Spleen (tissue), 11 donors: ENCODE data around the gene OR51B4. TPM values are rescaled to one million over a fixed set of nuclear protein-coding genes. Genes with fewer than 3 reads are reported as not detected.
"Not testable (repeated sequence)": the region's sequence is repeated elsewhere in the genome, so short reads cannot be mapped to it uniquely, and the experiment has no call there.

Experiments
- DNase-seq: peaks from one replicate; pipeline ENCODE4 v3.0.0-alpha.2; 2020
- H3K27ac ChIP-seq, 8 donors: fragments of 200-600 bp; sonication (generic) in 7 of 8; 1 replicate in 4 of 8; 2 replicates in 4 of 8; pipeline versions ENCODE4 v1.5.0 to v1.8.0; 2016 to 2021; ENCODE audit warnings: inconsistent platforms in 4 of 8, mild to moderate bottlenecking in 4 of 8, moderate library complexity in 1 of 8
- H3K27me3 ChIP-seq, 7 donors: fragments of 200-600 bp; sonication (generic) in 6 of 7; replicated peaks in 1 of 7; 1 replicate in 4 of 7; 2 replicates in 3 of 7; pipeline versions ENCODE4 v1.5.0 to v1.8.0; 2016 to 2021; ENCODE audit warnings: inconsistent platforms in 3 of 7, mild to moderate bottlenecking in 1 of 7
- H3K36me3 ChIP-seq, 6 donors: fragments of 200-600 bp; sonication (generic) in 5 of 6; 1 replicate in 4 of 6; 2 replicates in 2 of 6; pipeline versions ENCODE4 v1.5.0 to v1.8.0; 2016 to 2021; ENCODE audit warnings: inconsistent platforms in 2 of 6
- H3K4me1 ChIP-seq, 6 donors: fragments of 200-600 bp; sonication (generic) in 5 of 6; 1 replicate in 3 of 6; 2 replicates in 3 of 6; pipeline versions ENCODE4 v1.5.0 to v1.8.0; 2016 to 2021; ENCODE audit warnings: inconsistent platforms in 3 of 6
- H3K4me3 ChIP-seq, 8 donors: fragments of 200-600 bp; sonication (generic) in 7 of 8; 1 replicate in 4 of 8; 2 replicates in 4 of 8; pipeline versions ENCODE4 v1.5.0 to v1.8.0; 2016 to 2021; ENCODE audit warnings: inconsistent platforms in 4 of 8, mild to moderate bottlenecking in 4 of 8, moderate library complexity in 2 of 8
- H3K9me3 ChIP-seq, 8 donors: fragments of 200-600 bp; sonication (generic) in 7 of 8; 1 replicate in 4 of 8; 2 replicates in 4 of 8; pipeline versions ENCODE4 v1.5.0 to v1.8.0; 2016 to 2021; ENCODE audit warnings: inconsistent platforms in 4 of 8
- CTCF ChIP-seq, 11 experiments: fragments of 200-600 bp in 7 of 11; fragments of 450-650 bp in 4 of 11; sonication (generic) in 4 of 11; IDR thresholded peaks in 8 of 11; conservative IDR thresholded peaks in 3 of 11; 1 replicate in 7 of 11; 2 replicates in 4 of 11; pipeline versions ENCODE4 v1.4.0 to v1.8.0; 2016 to 2021; ENCODE audit warnings: antibody characterized with exemption in 11 of 11, inconsistent platforms in 4 of 11, mild to moderate bottlenecking in 1 of 11
- POLR2A ChIP-seq, 3 donors: fragments of 450-650 bp; IDR thresholded peaks; one replicate each; pipeline ENCODE4 v1.5.1; 2017; ENCODE audit warnings: antibody characterized with exemption in 3 of 3, mild to moderate bottlenecking in 1 of 3
- POLR2AphosphoS5 ChIP-seq, 3 donors: sonication (generic); formaldehyde crosslinking; IDR thresholded peaks; one replicate each; pipeline ENCODE4 v1.5.1; 2017; ENCODE audit warnings: antibody characterized with exemption in 3 of 3
- WGBS, 5 donors: extraction: QIAGEN DNeasy Blood & Tissue Kit in 3 of 5; methylation state at CpG; one replicate each; pipeline versions ENCODE4 v1.1.5 to v1.1.7; 2013 to 2018; 5-methylcytosine and 5-hydroxymethylcytosine counted together
- intact Hi-C: fragments of 100-400 bp; cut with DNase I; formaldehyde crosslinking; loops from one replicate; pipeline ENCODE4 v1.15.0; 2023; ENCODE audit warnings: low total_unique reads
- polyA plus RNA-seq, 3 donors: library from polyadenylated mRNA; stranded (reverse); fragments of 200-250 nt; gene quantifications; one replicate each; pipeline ENCODE4 v1.2.1, GENCODE V29; 2013
- total RNA-seq, 7 donors: library from RNA; depleted of rRNA in 3 of 7; stranded (reverse); fragments of >200 nt in 3 of 7; fragmentation: NEBNext Ultra II Directional in 4 of 7; extraction: Animal tissue kit (Norgen Biotek cat#: 25700) in 4 of 7; gene quantifications; one replicate each; pipeline versions ENCODE4 v1.1.0 to v1.2.1, GENCODE V29; 2016 to 2021
- donor health status: healthy with polysubstance abuse.
- donor health status: DM: no; HTN: no; CAD: no; lungs with moderate emphysema.
- donor health status: DM: no; HTN: no; CAD: no.
- donor health status: Bipolar disorder and iron deficiency.
- donor health status: healthy.
- donor health status: DM: no; HTN: no; CAD: no.
- donor health status: DM: yes; HTN: yes; CAD: no.

The OR51B4 gene
- total and polyA plus RNA-seq, 10 donors: not detected

GRCh38 chr11:5345831-5346230 lies 44.1 kb upstream of the OR51B4 start:
- no peak overlapping the region for H3K27ac ChIP-seq
- H3K36me3 ChIP-seq: no peaks in the 10 kb centered on the region
- H3K27me3 ChIP-seq: no peaks in the 10 kb centered on the region
- no peak for DNase-seq
- WGBS, 5 donors: 74 to 80% (median 75%) methylated on average over 3 of the region's 3 CpGs
- no peaks in the 10 kb centered on the region for H3K4me1 ChIP-seq
- TF ChIP-seq POLR2A (IDR thresholded peaks at IDR 0.05) (no peak), CTCF (IDR thresholded peaks at IDR 0.05 in 8 of 11, conservative IDR thresholded peaks at IDR 0.05 in 3 of 11) (no peak), POLR2AphosphoS5 (IDR thresholded peaks at IDR 0.05) (no peak)
- intact Hi-C loops: no loop called here
- no peak overlapping the region for H3K4me3 ChIP-seq
- no peaks in the 10 kb centered on the region for H3K9me3 ChIP-seq

- TF ChIP-seq CTCF (IDR thresholded peaks at IDR 0.05 in 8 of 11, conservative IDR thresholded peaks at IDR 0.05 in 3 of 11) (no peak), POLR2AphosphoS5 (IDR thresholded peaks at IDR 0.05) (no peak)
- H3K27me3 ChIP-seq: no peaks in the 10 kb centered on the region
- no peaks in the 10 kb centered on the region for H3K36me3 ChIP-seq
- WGBS, 5 donors: 65 to 83% (median 70%) methylated on average over 6 of the region's 6 CpGs
- no peak for DNase-seq
- intact Hi-C loops: no loop called here
- H3K4me1 ChIP-seq: no peaks in the 10 kb centered on the region
- no peaks in the 10 kb centered on the region for H3K9me3 ChIP-seq
- no peak within 1 kb of the TSS for H3K4me3 ChIP-seq
- no peak within 1 kb of the TSS for H3K27ac ChIP-seq
These were observed 42.0 kb upstream of the OR51B4 start, which contains the start of gene OR51B5 for GRCh38 chr11:5343474-5344335. Gene OR51B5 (minus strand): TSS chr11:5343524. CDS start chr11:5343524, 0 bp downstream.

- DNase-seq: no peak
- Histone ChIP-seq H3K27me3 (no peaks in the 10 kb centered on the region), H3K9me3 (no peaks in the 10 kb centered on the region), H3K36me3 (no peaks in the 10 kb centered on the region), H3K27ac (no peak overlapping the region), H3K4me1 (no peaks in the 10 kb centered on the region), H3K4me3 (no peak overlapping the region)
- intact Hi-C loops: no loop called here
- 64 to 93% (median 79%) methylated on average over 1 of the region's 1 CpG for WGBS, 5 donors
- no peak for TF ChIP-seq POLR2AphosphoS5 (IDR thresholded peaks at IDR 0.05)
- no peak for TF ChIP-seq POLR2A (IDR thresholded peaks at IDR 0.05)
- no peak for TF ChIP-seq CTCF (IDR thresholded peaks at IDR 0.05 in 8 of 11, conservative IDR thresholded peaks at IDR 0.05 in 3 of 11)
These were observed 38.1 kb upstream of the OR51B4 start for GRCh38 chr11:5339771-5340322.

- H3K9me3 ChIP-seq, H3K4me1 ChIP-seq, H3K36me3 ChIP-seq, H3K27me3 ChIP-seq, H3K4me3 ChIP-seq, H3K27ac ChIP-seq, DNase-seq, intact Hi-C loops: not testable (repeated sequence)
- WGBS, 5 donors: 64 to 80% (median 68%) methylated on average over 1 of the region's 1 CpG
These were observed 35.5 kb upstream of the OR51B4 start for GRCh38 chr11:5337253-5337652.
